ENCODE results near the gene PIM3. TPM values are rescaled to one million over a fixed set of nuclear protein-coding genes. Genes with fewer than 3 reads are reported as not detected.

The PIM3 gene
- total and polyA plus RNA-seq, 10 of the 15 experiments (the other 5 are each of a cell fraction or from before 2014, with no cell fraction given) = 0.31 to 60.8 (median 12.4) TPM

DNA sequence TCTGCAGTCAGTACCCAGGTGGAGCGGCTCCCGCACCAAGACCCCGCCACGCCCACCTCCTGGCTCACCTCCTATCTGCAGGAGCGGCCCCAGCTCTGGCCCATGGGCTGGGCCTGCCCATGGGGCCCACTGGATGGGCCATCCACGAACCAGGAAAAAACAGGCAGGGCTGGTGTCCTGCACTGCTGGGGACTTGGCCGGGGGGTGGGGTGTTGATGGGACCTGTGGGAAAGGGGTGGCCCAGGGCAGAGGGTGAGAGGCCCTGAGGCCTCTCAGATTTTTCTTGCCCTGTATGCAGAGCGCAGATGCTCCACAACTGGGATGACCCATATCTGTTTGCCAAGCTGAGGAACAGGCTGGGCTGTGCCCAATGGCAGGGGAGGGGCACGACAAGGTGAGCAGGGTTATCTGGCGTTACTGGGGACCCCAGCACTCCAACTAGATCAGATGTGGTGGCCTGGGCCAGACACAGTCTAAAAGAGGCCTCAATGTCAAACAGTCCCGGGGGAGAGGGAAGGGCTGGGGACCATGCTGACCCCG is 2.7 kb upstream of the PIM3 start:
- SMC1A ChIA-PET (ENCODE audit: uncharacterized antibody, unreplicated experiment) = no interaction called here
- TF ChIP-seq EZH2 (IDR thresholded peaks at IDR 0.05; ENCODE audit: borderline replicate concordance, control insufficient read depth, low read depth, low read length) (no peak), KDM1A (IDR thresholded peaks at IDR 0.05; ENCODE audit: borderline replicate concordance) (no peak)
- TF ChIP-seq, protein P1, sequence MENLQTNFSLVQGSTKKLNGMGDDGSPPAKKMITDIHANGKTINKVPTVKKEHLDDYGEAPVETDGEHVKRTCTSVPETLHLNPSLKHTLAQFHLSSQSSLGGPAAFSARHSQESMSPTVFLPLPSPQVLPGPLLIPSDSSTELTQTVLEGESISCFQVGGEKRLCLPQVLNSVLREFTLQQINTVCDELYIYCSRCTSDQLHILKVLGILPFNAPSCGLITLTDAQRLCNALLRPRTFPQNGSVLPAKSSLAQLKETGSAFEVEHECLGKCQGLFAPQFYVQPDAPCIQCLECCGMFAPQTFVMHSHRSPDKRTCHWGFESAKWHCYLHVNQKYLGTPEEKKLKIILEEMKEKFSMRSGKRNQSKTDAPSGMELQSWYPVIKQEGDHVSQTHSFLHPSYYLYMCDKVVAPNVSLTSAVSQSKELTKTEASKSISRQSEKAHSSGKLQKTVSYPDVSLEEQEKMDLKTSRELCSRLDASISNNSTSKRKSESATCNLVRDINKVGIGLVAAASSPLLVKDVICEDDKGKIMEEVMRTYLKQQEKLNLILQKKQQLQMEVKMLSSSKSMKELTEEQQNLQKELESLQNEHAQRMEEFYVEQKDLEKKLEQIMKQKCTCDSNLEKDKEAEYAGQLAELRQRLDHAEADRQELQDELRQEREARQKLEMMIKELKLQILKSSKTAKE (IDR thresholded peaks at IDR 0.05; ENCODE audit: low read depth, poor library complexity, severe bottlenecking) = no peak
- Histone ChIP-seq H3K36me3 (ENCODE audit: control insufficient read depth in 2 of 2, insufficient read depth in 2 of 2, low read length in 1 of 2) (peaks cover under 1 to 4% of the 10 kb centered on the region in 2 experiments), H3K4me2 (ENCODE audit: control insufficient read depth, insufficient read depth) (no peak overlapping the region), H2AFZ (ENCODE audit: control insufficient read depth, low read depth, low read length) (no peak overlapping the region), H4K20me1 (ENCODE audit: control insufficient read depth, insufficient read depth) (no peaks in the 10 kb centered on the region; the same call in 1 of the 2 replicates), H3K9me3 (replicated peaks; ENCODE audit: control insufficient read depth, insufficient read depth, low read length) (no peaks in the 10 kb centered on the region), H3K79me2 (ENCODE audit: control insufficient read depth, insufficient read depth, low read length) (peaks cover 26% of the 10 kb centered on the region), H3K9ac (ENCODE audit: control insufficient read depth, insufficient read depth, low read length) (no peak overlapping the region), H3K27ac (ENCODE audit: control insufficient read depth, insufficient read depth) (no peak overlapping the region), H3K4me3 (no peak overlapping the region), H3K4me1 (ENCODE audit: control insufficient read depth, insufficient read depth, low read length) (peaks cover 12% of the 10 kb centered on the region), H3K27me3 (replicated peaks in 1 of 2; ENCODE audit: control insufficient read depth in 2 of 2, insufficient read depth in 2 of 2, low read length in 1 of 2) (no peaks in the 10 kb centered on the region)
- RAD21 ChIA-PET (ENCODE audit: unreplicated experiment) = no interaction called here
- BruUV-seq (replicated peaks) = no TSS peak
- FAIRE-seq (no peak), DNase-seq (ENCODE audit: low read depth, low spot score) (no peak), ATAC-seq (no peak)
- WGBS (ENCODE audit: insufficient coverage, insufficient replicate concordance, low lambda C conversion rate, missing lambda C conversion rate) = 73% methylated on average over 12 of the region's 12 CpGs
- intact Hi-C loops (cut with micrococcal nuclease; ENCODE audit: unreplicated experiment) (no loop called here), in situ Hi-C loops (cut with MboI) (no loop called here)
- POLR2A ChIA-PET = no interaction called here
- CTCF ChIA-PET = no interaction called here

- Histone ChIP-seq H3K4me1 (ENCODE audit: control insufficient read depth, insufficient read depth, low read length) (peaks cover 16% of the 10 kb centered on the region), H3K27ac (ENCODE audit: control insufficient read depth, insufficient read depth) (no peak overlapping the region), H4K20me1 (ENCODE audit: control insufficient read depth, insufficient read depth) (no peaks in the 10 kb centered on the region; the same call in 1 of the 2 replicates), H3K9ac (ENCODE audit: control insufficient read depth, insufficient read depth, low read length) (no peak overlapping the region), H3K36me3 (ENCODE audit: control insufficient read depth in 2 of 2, insufficient read depth in 2 of 2, low read length in 1 of 2) (peaks cover 5 to 8% of the 10 kb centered on the region in 2 experiments), H3K4me3 (no peak overlapping the region), H3K4me2 (ENCODE audit: control insufficient read depth, insufficient read depth) (no peak overlapping the region), H2AFZ (ENCODE audit: control insufficient read depth, low read depth, low read length) (no peak overlapping the region), H3K9me3 (replicated peaks; ENCODE audit: control insufficient read depth, insufficient read depth, low read length) (no peaks in the 10 kb centered on the region), H3K27me3 (replicated peaks in 1 of 2; ENCODE audit: control insufficient read depth in 2 of 2, insufficient read depth in 2 of 2, low read length in 1 of 2) (no peaks in the 10 kb centered on the region), H3K79me2 (ENCODE audit: control insufficient read depth, insufficient read depth, low read length) (peaks cover 32% of the 10 kb centered on the region)
- no peak for FAIRE-seq
- intact Hi-C loops (cut with micrococcal nuclease; ENCODE audit: unreplicated experiment) (no loop called here), in situ Hi-C loops (cut with MboI) (no loop called here)
- ChIA-PET SMC1A (ENCODE audit: uncharacterized antibody, unreplicated experiment) (no interaction called here), RAD21 (ENCODE audit: unreplicated experiment) (interaction anchor here (1.3 kb wide), 1 partner anchor 23 kb away, joined by 6 read pairs; no protein-coding TSS in a partner anchor), POLR2A (no interaction called here), CTCF (interaction anchor here (1.0 kb wide), 1 partner anchor 28 kb away, joined by 4 read pairs; no protein-coding TSS in a partner anchor)
- TF ChIP-seq POLR2A (IDR thresholded peaks at IDR 0.05; ENCODE audit: low read depth, low read length) = no peak
- DNase-seq (ENCODE audit: low read depth, low spot score) = no peak
- ATAC-seq = no peak
- no TSS peak for BruUV-seq (replicated peaks)
- WGBS (ENCODE audit: insufficient coverage, insufficient replicate concordance, low lambda C conversion rate, missing lambda C conversion rate) = 80% methylated on average over 16 of the region's 16 CpGs
Observed at GRCh38 chr22:49958366-49958921, 2.1 kb upstream of the PIM3 start.
